Stimulated activated CD4-positive, alpha-beta T cell treated with anti-CD3 and anti-CD28 coated beads, Interleukin-1b, Interleukin-23, amount 100 ng/mL, for 4 hours (primary cell): ENCODE measurements around the gene C9orf78.

Experiments used
- DNase-seq, 2 donors: peaks; one replicate each; pipeline ENCODE4 v3.0.0-alpha.2; 2020; ENCODE audit warnings: low read depth in 2 of 2

C9orf78 gene

GRCh38 chr9:129868023-129868871 lies 33.2 kb upstream of the C9orf78 start:
- DNase-seq, result no peak

- DNase-seq, result no peak
Measured at GRCh38 chr9:129867136-129868022, 32.3 kb upstream of the C9orf78 start.

GRCh38 chr9:129866394-129867135 lies 31.5 kb upstream of the C9orf78 start:
- DNase-seq, result no peak

DNA sequence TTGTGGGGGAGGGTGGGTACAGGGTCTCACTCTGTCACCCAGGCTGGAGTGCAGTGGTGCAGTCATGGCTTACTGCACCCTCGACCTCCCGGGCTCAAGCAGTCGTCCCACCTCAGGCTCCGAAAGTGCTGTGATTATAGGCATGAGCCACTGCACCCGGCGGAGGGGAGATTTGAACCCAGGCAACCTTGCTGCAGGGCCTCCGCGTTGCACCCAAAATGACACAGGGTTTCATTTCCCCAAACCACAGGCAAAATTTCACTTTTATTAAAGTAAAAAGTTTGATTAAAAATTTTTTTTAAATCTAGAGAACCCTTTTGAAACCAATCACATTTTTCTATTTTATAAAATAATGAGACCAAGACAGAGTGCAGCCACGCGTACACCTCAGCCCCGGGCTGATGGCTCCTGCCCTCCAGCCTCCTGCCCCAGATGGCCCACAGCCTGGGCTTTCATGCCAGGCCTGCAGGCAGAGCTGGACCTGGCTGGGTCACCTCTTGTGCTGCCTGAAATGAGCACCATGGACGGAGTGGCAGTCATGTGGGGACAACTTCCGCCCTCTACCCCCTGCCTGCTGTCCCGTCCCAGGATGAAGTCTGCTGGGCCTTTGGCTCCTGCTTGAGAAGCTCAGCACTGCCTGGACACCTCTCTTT lies 30.7 kb upstream of the C9orf78 start:
- no peak for DNase-seq

GRCh38 chr9:129864991-129865647 lies 30.0 kb upstream of the C9orf78 start:
- no peak for DNase-seq

DNA sequence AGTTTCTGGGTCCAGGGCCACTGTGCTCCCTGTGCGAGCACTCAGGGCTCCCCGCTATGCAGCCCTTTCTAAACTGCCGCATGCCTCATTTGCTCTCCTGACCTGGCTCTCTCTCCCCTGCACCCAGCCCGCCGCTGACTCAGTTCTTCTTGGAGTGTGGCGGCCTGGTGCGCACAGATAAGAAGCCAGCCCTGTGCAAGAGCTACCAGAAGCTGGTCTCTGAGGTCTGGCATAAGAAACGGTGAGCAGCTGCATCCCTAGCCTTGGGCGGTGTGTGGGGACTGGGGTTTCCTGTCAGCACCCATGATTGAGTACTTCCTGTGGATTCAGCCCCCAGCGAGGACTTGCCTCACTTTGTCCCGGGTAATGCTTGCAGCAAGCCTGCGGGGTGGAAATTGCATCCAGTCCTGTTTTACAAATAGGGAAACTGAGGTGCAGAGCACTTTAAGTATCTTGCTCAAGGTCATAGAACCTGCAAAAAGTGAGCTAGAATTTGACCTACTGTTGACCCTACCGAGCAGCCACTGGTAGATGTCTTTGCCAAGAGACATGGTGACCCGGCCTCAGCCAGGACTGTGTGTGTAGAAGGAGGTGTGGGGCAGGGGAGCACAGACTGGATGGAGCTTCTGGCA lies 28.1 kb upstream of the C9orf78 start:
- no peak for DNase-seq

DNA sequence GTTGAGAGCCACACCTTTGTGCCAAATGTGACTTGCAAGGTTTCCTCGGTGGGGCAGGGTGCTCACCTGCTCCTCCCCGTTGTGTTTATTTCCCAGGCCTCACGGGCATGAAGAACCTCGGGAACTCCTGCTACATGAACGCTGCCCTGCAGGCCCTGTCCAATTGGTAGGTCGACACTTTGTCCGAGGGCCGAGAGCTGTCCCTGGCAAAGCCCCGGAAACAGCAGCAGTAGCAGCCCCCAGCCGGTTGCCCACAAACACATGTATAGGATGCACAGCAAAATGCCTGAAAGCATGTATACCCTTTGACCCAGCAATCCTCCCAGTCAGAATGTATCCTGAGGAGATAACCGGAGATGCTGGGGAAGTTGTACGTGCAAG lies 26.4 kb upstream of the C9orf78 start:
- no peak for DNase-seq

DNA sequence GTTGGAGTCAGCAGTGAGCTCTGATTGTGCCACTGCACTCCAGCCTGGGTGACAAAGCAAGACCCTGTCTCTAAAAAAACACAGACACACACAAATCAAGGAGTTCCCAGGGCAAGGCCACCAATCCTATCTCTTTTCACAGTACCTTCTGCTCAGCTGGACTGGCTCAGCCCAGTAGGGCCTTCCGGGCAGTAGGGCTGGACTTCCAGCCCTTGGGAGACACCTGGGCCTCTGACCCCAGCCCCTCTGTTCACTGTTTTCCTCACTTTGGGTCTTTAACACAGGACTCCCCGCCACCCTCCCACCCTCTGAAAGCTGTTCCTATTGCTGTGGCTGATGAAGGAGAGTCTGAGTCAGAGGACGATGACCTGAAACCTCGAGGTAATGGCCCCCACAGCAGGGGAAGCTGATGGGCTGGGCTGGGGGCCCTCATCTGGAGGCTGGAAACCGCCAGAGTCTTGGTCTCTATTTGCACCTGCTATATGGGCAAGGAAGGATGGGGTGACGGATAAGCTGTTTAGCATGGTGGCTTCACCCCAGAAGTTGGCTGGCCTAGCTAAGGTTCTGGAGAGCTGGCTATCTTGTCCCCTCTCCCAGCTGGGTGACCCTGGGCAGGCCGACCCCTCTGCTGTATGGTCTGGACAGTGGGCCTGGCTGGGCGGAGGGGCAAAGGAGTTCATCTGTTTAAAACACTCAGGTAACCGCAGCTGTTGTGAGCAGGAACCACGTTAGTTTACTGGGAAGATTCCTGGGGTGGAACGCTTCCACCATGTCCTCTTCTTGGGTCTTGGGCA lies 25.8 kb upstream of the C9orf78 start:
- no peak for DNase-seq

- DNase-seq, result no peak
Measured at GRCh38 chr9:129858167-129858962, 23.3 kb upstream of the C9orf78 start.

DNA sequence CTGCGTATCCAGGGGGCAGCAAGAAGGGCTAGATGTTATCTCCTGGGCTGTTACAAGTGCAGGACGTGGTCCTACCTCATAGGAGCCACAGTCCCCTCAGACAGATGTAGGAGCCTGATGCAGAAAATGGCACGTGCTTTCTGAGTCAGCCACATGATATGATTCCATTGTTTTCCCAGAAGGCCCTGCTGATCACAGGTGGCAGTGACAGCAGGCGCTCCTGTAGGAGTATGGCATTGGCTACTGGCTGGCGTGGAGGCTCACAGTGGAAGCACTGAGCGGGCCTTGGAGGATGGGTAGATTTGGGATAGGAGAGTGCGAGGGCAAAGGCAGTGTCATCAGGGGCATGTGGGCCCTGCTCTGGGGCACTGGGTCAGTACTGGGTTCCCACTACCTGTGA lies 22.1 kb upstream of the C9orf78 start:
- DNase-seq, result no peak

- no peak for DNase-seq
Measured at GRCh38 chr9:129854588-129855110, 19.6 kb upstream of the C9orf78 start.

GRCh38 chr9:129853614-129854013 lies 18.5 kb upstream of the C9orf78 start:
- DNase-seq, result no peak

DNA sequence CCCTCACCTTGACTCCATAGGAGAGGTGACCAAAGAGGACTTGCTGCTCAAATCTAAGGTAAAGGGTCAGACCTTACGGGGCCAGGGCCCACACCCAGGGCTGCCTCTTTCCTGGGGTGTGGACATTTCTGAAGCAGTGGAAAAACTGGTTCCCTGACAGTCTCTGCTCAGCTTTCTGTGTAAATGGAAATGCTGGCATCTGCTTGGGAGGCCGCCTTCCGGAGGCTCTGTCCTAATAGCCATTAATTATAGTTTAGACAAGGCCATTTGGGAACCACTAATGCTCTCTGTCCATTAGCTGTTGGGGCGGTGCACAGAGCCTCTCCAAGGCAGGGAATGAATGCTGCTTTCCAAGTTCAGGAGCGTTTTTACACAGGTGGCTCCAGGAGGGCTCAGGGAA lies 17.5 kb upstream of the C9orf78 start:
- no peak for DNase-seq

- no peak for DNase-seq
Measured at GRCh38 chr9:129851821-129852220, 16.7 kb upstream of the C9orf78 start.

DNA sequence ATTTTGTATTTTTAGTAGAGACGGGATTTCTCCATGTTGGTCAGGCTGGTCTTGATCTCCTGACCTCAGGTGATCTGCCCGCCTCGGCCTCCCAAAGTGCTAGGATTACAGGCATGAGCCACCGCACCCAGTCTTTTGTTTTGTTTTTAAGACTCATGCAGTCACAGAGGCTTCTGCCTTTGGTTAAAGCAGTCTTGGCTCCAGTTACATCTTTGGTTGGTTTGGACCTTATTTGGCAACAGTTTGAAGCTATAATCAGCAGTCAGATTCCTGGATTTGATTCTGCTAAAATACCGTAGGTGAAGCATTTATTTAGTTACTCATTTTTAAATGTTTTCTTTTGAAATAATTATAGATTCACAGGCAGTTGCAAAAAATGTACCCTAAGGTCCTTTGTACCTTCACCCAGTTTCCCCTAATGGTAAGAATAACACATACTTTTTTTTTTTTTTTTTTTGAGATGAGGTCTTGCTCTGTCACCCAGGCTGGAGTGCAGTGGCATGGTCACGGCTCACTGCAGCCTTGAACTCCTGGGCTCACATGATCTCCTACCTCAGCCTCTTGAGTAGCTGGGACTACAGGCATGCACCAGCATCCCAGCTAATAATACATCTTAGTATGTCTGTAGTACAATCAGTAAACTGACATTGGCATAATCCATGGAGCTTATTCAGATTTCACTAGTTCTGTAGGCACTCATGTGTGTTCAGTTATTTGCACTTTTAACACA lies 15.9 kb upstream of the C9orf78 start:
- DNase-seq, result no peak

DNA sequence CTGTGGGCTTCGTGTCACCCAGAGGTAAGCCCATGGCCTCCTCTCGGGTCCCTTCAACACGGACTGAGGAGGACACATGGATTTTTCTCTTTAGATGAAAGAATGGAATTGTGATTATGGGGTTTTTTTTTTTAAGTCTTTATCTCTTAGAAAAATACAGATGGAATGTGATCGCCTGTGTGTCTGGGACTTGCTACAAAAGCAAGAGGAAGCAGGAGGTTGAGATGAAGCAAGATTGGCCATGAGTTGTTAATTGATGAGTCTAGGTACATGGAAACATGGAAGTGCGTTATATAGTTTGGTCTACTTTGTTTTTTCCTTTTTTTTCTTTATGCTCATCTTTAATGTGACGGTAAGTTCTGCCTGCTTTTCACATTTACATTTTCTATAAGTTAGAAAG lies 14.8 kb upstream of the C9orf78 start:
- no peak for DNase-seq

- DNase-seq, result no peak
Measured at GRCh38 chr9:129848712-129849441, 13.8 kb upstream of the C9orf78 start.
